SK-N-SH treated with all-trans-retinoic acid at 6 μM for 48 hours (cell line): ENCODE data around the gene EVX2.

Experiments
- ATAC-seq: fragments of 200-7000 bp; cut with Tn5 transposase; 3 replicates; pipeline ENCODE4 v1.9.1; 2020; ENCODE audit warnings: mild to moderate bottlenecking, moderate library complexity
- ARNTL ChIP-seq: fragments of 450-650 bp; formaldehyde crosslinking; IDR thresholded peaks from 2 replicates; pipeline ENCODE4 v1.5.0; 2020; ENCODE audit warnings: low read depth, mild to moderate bottlenecking, moderate library complexity, borderline replicate concordance
- BACH2 ChIP-seq: fragments of 250-450 bp; sonication (Bioruptor Pico); IDR thresholded peaks from 2 replicates; pipeline ENCODE4 v1.9.0; 2021; ENCODE audit warnings: mild to moderate bottlenecking, borderline replicate concordance
- CSDC2 ChIP-seq: fragments of 250-450 bp; sonication (Bioruptor Pico); IDR thresholded peaks from 2 replicates; pipeline ENCODE4 v1.5.0; 2020; ENCODE audit warnings: mild to moderate bottlenecking, moderate library complexity
- ESRRG ChIP-seq: fragments of 250-450 bp; sonication (Bioruptor Pico); IDR thresholded peaks from 2 replicates; pipeline ENCODE4 v1.6.1; 2021; ENCODE audit warnings: mild to moderate bottlenecking
- GLIS3 ChIP-seq: fragments of 250-450 bp; sonication (Bioruptor Pico); IDR thresholded peaks from 2 replicates; pipeline ENCODE4 v1.5.0; 2020; ENCODE audit warnings: mild to moderate bottlenecking, moderate library complexity
- PPARA ChIP-seq: fragments of 250-450 bp; sonication (Bioruptor Pico); IDR thresholded peaks from 2 replicates; pipeline ENCODE4 v1.5.0; 2020; ENCODE audit warnings: mild to moderate bottlenecking, borderline replicate concordance
- RARB ChIP-seq: fragments of 250-450 bp; sonication (Bioruptor Pico); IDR thresholded peaks from 2 replicates; pipeline ENCODE4 v1.8.0; 2021; ENCODE audit warnings: mild to moderate bottlenecking, moderate library complexity
- SNAI2 ChIP-seq: fragments of 250-450 bp; sonication (Bioruptor Pico); IDR thresholded peaks from 2 replicates; pipeline ENCODE4 v1.5.0; 2020; ENCODE audit warnings: mild to moderate bottlenecking, moderate library complexity
- TCF4 ChIP-seq: fragments of 250-450 bp; sonication (Bioruptor Pico); IDR thresholded peaks from 2 replicates; pipeline ENCODE4 v1.8.0; 2021; ENCODE audit warnings: mild to moderate bottlenecking, moderate library complexity, borderline replicate concordance
- TOX ChIP-seq: fragments of 250-450 bp; sonication (Bioruptor Pico); IDR thresholded peaks from 2 replicates; pipeline ENCODE4 v1.8.0; 2021; ENCODE audit warnings: mild to moderate bottlenecking, moderate library complexity, borderline replicate concordance
- ZC3H10 ChIP-seq: fragments of 250-450 bp; sonication (Bioruptor Pico); IDR thresholded peaks from 2 replicates; pipeline ENCODE4 v1.5.1; 2021; ENCODE audit warnings: mild to moderate bottlenecking, moderate library complexity
- ZFP3 ChIP-seq: fragments of 250-450 bp; sonication (Bioruptor Pico); IDR thresholded peaks from 2 replicates; pipeline ENCODE4 v1.5.0; 2020; ENCODE audit warnings: mild to moderate bottlenecking, moderate library complexity
- ZFP30 ChIP-seq: fragments of 450-650 bp; formaldehyde crosslinking; IDR thresholded peaks from 2 replicates; pipeline ENCODE4 v1.5.0; 2022; ENCODE audit warnings: mild to moderate bottlenecking, moderate library complexity
- ZNF565 ChIP-seq: fragments of 450-650 bp; formaldehyde crosslinking; conservative IDR thresholded peaks from 2 replicates; pipeline ENCODE4 v1.5.0; 2020; ENCODE audit warnings: low read depth, mild to moderate bottlenecking, moderate library complexity
- ZNF70 ChIP-seq: fragments of 450-650 bp; formaldehyde crosslinking; IDR thresholded peaks from 2 replicates; pipeline ENCODE4 v1.5.0; 2020; ENCODE audit warnings: mild to moderate bottlenecking, moderate library complexity
- TF ChIP-seq, protein P1 (sequence below): fragments of 250-450 bp; sonication (Bioruptor Pico); IDR thresholded peaks from 2 replicates; pipeline ENCODE4 v1.5.1; 2021; ENCODE audit warnings: mild to moderate bottlenecking, moderate library complexity
- TF ChIP-seq, protein P2 (sequence below): fragments of 250-450 bp; sonication (Bioruptor Pico); IDR thresholded peaks from 2 replicates; pipeline ENCODE4 v1.5.1; 2020; ENCODE audit warnings: low read depth, mild to moderate bottlenecking, moderate library complexity
- TF ChIP-seq, protein P3 (sequence below): fragments of 250-450 bp; sonication (Bioruptor Pico); IDR thresholded peaks from 2 replicates; pipeline ENCODE4 v1.5.0; 2020; ENCODE audit warnings: mild to moderate bottlenecking, moderate library complexity
- TF ChIP-seq, protein P4 (sequence below): fragments of 250-450 bp; sonication (Bioruptor Pico); IDR thresholded peaks from 2 replicates; pipeline ENCODE4 v1.8.0; 2021; ENCODE audit warnings: low read depth, mild to moderate bottlenecking, moderate library complexity, borderline replicate concordance

EVX2 gene

DNA sequence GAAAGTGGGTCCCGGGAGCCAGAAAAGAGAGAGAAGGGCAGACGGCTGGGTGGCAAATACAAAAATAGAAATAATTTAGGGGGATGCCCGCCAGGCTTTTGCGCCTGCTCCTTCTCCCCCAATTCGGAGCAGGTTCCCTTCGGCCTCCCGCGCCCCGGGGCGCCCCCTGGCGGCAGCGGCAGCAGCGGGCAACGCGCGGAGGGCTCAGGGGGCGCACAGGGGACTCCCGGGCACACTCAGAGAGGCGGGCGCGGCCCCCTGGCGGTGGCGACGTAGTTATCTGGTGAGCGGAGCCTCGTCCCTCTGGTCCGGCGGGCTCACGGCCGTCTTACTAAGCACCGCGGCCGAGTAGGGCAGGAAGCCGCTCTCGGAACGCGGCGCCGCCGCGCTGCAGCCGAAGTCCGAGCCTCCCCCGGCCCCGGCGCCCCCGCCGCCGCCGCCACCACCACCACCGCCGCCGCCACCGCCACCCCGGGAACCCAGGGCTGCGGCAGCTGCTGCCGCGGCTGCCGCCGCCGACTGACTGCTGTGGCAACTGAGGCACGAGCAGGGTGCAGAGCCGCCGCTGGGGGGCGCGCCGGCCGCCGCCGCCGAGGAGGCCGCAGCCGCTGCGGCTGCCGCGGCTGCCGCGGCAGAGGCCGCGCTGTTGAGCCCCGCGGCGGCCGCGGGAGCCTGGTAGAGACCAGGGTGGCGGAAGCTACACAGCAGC, 3.8 kb downstream of the EVX2 start:
- no peak for TF ChIP-seq ZNF70 (CRISPR knock-in tag)
- TF ChIP-seq, protein P1, sequence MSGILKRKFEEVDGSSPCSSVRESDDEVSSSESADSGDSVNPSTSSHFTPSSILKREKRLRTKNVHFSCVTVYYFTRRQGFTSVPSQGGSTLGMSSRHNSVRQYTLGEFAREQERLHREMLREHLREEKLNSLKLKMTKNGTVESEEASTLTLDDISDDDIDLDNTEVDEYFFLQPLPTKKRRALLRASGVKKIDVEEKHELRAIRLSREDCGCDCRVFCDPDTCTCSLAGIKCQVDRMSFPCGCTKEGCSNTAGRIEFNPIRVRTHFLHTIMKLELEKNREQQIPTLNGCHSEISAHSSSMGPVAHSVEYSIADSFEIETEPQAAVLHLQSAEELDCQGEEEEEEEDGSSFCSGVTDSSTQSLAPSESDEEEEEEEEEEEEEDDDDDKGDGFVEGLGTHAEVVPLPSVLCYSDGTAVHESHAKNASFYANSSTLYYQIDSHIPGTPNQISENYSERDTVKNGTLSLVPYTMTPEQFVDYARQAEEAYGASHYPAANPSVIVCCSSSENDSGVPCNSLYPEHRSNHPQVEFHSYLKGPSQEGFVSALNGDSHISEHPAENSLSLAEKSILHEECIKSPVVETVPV (CRISPR knock-in tag), result no peak
- 0 out of 2 replicates have a peak, but pooled peaks have one; percentile 43 for TF ChIP-seq ZFP3
- no peak for TF ChIP-seq SNAI2
- TF ChIP-seq, protein P2, sequence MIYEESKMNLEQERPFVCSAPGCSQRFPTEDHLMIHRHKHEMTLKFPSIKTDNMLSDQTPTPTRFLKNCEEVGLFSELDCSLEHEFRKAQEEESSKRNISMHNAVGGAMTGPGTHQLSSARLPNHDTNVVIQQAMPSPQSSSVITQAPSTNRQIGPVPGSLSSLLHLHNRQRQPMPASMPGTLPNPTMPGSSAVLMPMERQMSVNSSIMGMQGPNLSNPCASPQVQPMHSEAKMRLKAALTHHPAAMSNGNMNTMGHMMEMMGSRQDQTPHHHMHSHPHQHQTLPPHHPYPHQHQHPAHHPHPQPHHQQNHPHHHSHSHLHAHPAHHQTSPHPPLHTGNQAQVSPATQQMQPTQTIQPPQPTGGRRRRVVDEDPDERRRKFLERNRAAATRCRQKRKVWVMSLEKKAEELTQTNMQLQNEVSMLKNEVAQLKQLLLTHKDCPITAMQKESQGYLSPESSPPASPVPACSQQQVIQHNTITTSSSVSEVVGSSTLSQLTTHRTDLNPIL (CRISPR knock-in tag), result no peak
- no peak for TF ChIP-seq ZC3H10 (CRISPR knock-in tag)
- no peak for TF ChIP-seq ZNF565
- TF ChIP-seq, protein P3, sequence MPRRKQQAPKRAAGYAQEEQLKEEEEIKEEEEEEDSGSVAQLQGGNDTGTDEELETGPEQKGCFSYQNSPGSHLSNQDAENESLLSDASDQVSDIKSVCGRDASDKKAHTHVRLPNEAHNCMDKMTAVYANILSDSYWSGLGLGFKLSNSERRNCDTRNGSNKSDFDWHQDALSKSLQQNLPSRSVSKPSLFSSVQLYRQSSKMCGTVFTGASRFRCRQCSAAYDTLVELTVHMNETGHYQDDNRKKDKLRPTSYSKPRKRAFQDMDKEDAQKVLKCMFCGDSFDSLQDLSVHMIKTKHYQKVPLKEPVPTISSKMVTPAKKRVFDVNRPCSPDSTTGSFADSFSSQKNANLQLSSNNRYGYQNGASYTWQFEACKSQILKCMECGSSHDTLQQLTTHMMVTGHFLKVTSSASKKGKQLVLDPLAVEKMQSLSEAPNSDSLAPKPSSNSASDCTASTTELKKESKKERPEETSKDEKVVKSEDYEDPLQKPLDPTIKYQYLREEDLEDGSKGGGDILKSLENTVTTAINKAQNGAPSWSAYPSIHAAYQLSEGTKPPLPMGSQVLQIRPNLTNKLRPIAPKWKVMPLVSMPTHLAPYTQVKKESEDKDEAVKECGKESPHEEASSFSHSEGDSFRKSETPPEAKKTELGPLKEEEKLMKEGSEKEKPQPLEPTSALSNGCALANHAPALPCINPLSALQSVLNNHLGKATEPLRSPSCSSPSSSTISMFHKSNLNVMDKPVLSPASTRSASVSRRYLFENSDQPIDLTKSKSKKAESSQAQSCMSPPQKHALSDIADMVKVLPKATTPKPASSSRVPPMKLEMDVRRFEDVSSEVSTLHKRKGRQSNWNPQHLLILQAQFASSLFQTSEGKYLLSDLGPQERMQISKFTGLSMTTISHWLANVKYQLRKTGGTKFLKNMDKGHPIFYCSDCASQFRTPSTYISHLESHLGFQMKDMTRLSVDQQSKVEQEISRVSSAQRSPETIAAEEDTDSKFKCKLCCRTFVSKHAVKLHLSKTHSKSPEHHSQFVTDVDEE (CRISPR knock-in tag), result 0 out of 2 replicates have a peak, but pooled peaks have one; percentile 31
- TF ChIP-seq PPARA, result no peak
- no peak for TF ChIP-seq TOX
- TF ChIP-seq, protein P4, sequence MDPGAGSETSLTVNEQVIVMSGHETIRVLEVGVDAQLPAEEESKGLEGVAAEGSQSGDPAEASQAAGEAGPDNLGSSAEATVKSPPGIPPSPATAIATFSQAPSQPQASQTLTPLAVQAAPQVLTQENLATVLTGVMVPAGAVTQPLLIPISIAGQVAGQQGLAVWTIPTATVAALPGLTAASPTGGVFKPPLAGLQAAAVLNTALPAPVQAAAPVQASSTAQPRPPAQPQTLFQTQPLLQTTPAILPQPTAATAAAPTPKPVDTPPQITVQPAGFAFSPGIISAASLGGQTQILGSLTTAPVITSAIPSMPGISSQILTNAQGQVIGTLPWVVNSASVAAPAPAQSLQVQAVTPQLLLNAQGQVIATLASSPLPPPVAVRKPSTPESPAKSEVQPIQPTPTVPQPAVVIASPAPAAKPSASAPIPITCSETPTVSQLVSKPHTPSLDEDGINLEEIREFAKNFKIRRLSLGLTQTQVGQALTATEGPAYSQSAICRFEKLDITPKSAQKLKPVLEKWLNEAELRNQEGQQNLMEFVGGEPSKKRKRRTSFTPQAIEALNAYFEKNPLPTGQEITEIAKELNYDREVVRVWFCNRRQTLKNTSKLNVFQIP, result no peak
- no peak for TF ChIP-seq TCF4 (CRISPR knock-in tag)
- TF ChIP-seq, all 23 proteins: peak for 2
- peak; percentile 85 for ATAC-seq

DNA sequence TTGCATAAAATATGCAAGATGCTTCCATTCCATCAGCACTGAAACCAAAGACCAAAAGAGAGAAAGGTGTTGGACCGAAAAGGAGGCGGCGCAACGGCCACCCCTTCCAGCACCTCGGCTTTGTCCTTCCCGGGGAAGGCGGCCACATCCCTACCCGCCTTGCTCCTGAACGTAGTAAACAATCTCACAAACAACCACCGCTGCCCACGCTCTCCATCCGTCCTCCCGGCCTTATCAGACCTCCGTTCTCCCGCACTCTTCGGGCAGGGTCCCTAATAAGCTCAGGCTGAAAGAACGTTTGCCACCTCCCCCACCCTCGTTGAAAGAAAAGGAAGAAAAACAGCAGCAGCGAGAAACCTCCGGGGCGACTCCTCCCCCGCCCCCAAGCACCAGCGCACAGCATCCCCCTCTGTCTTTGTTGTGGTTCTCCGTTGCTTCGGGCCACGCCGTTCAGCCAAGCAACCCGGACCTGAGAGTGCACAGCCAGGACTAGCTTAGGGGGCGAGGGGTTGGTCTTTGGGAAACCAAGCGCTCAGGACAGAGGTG, 4.4 kb downstream of the EVX2 start:
- TF ChIP-seq ZC3H10 (CRISPR knock-in tag), result no peak
- no peak for TF ChIP-seq ZNF565
- no peak for TF ChIP-seq BACH2 (CRISPR knock-in tag)
- no peak for TF ChIP-seq PPARA
- TF ChIP-seq SNAI2, result no peak
- TF ChIP-seq, protein P1 (CRISPR knock-in tag), result no peak
- no peak for TF ChIP-seq ZFP30 (CRISPR knock-in tag)
- TF ChIP-seq RARB (CRISPR knock-in tag), result no peak
- TF ChIP-seq ESRRG (CRISPR knock-in tag), result no peak
- no peak for TF ChIP-seq ZNF70 (CRISPR knock-in tag)
- no peak for TF ChIP-seq GLIS3 (CRISPR knock-in tag)
- TF ChIP-seq CSDC2, result no peak
- no peak for TF ChIP-seq ARNTL
- ATAC-seq, result no peak

DNA sequence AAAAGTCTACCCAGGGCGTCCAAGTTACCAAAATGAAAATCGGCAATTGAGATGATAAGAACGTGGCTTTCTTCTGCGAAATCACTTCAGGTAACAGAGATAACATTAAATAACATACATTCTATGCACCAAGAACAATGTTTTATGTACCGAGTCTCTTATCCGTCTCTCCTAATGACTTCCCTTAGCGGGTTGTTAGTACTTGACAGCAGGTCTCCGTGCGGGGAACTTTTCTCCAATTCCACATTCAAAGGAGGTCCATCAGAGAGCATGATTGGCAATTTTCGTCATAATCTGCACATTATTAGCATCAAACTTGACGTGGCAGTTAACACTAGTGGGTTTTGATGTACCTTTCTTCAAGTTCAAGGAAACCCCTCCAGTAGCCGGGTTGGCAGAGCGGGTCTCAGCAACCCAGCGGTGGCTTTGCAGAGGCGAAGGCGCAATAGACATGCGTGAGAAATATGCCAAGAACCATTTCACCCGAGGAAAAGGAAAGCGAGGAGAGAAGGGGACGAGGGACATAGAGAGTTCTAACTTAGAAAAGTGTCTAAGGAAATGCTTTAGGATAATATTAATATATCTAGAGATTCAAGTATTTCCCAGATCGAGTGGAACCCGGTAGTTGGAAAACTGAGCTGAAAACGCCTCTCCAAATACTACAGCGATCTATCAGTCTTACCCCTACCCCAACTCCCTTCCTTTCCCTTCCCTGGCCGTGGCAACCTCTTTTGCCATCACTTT, 5.0 kb downstream of the EVX2 start:
- ATAC-seq, result no peak
- TF ChIP-seq RARB (CRISPR knock-in tag), result no peak
- no peak for TF ChIP-seq ZFP3
- TF ChIP-seq, protein P3 (CRISPR knock-in tag), result no peak
- no peak for TF ChIP-seq GLIS3 (CRISPR knock-in tag)
- no peak for TF ChIP-seq PPARA
- TF ChIP-seq BACH2 (CRISPR knock-in tag), result no peak
- no peak for TF ChIP-seq CSDC2
- no peak for TF ChIP-seq ZFP30 (CRISPR knock-in tag)
- no peak for TF ChIP-seq ARNTL
- no peak for TF ChIP-seq ZC3H10 (CRISPR knock-in tag)
- no peak for TF ChIP-seq SNAI2
- no peak for TF ChIP-seq ESRRG (CRISPR knock-in tag)
- TF ChIP-seq, protein P1 (CRISPR knock-in tag), result no peak
- no peak for TF ChIP-seq ZNF70 (CRISPR knock-in tag)
- TF ChIP-seq TCF4 (CRISPR knock-in tag), result no peak
